ENCODE results near the gene RAD51B. TPM values are rescaled to one million over a fixed set of nuclear protein-coding genes. Genes with fewer than 3 reads are reported as not detected.

RAD51B gene
- total and polyA plus RNA-seq, 9 of the 15 experiments (the other 6 are each of a cell fraction or from before 2014, with no cell fraction given) = 8.5 to 17.3 (median 11.3) TPM

GRCh38 chr14:67999705-68000384 lies 180.3 kb downstream of the RAD51B start:
- CTCF ChIA-PET (ENCODE audit: low intra/inter-chr PET ratio) = no interaction called here

GRCh38 chr14:68000511-68000910 lies 180.9 kb downstream of the RAD51B start:
- no peak overlapping the region for H3K27ac ChIP-seq (ENCODE audit: extremely low read depth, low read depth, low read length)
- H4K20me1 ChIP-seq (replicated peaks; ENCODE audit: control insufficient read depth, insufficient read depth, low read length) = no peaks in the 10 kb centered on the region
- H3K79me2 ChIP-seq (ENCODE audit: control insufficient read depth, insufficient read depth, low read length) = no peaks in the 10 kb centered on the region
- no TSS peak for BruUV-seq (replicated peaks)
- no peak overlapping the region for H3K4me3 ChIP-seq
- no peak overlapping the region for H2AFZ ChIP-seq (ENCODE audit: low read depth, low read length)
- DNase-seq (ENCODE audit: extremely low read depth in 1 of 4, low spot score in 3 of 4) (no peak), ATAC-seq (no peak), FAIRE-seq (no peak)
- no peaks in the 10 kb centered on the region for H3K9me3 ChIP-seq (replicated peaks; ENCODE audit: control insufficient read depth, insufficient read depth, low read depth, low read length)
- no peaks in the 10 kb centered on the region for H3K9me1 ChIP-seq (ENCODE audit: control insufficient read depth, insufficient read depth, low read length)
- intact Hi-C loops (cut with micrococcal nuclease) (no loop called here), in situ Hi-C loops (cut with MboI) (no loop called here)
- H3K4me1 ChIP-seq (replicated peaks in 1 of 2; ENCODE audit: control insufficient read depth in 2 of 2, insufficient read depth in 2 of 2, low read length in 2 of 2) = no peaks in the 10 kb centered on the region
- no peak overlapping the region for H3K9ac ChIP-seq (ENCODE audit: insufficient read depth in 1 of 2, low read depth in 2 of 2, low read length in 2 of 2)
- no peak overlapping the region for H3K4me2 ChIP-seq (ENCODE audit: insufficient read depth, low read length)
- TF ChIP-seq CBFA2T3 (IDR thresholded peaks at IDR 0.05) = 0 out of 2 replicates have a peak, but pooled peaks have one; percentile 9
- no peak for TF ChIP-seq ZNF583 (CRISPR knock-in tag; IDR thresholded peaks at IDR 0.05)
- ChIA-PET CTCF (ENCODE audit: low intra/inter-chr PET ratio) (no interaction called here), POLR2A (no interaction called here)
- no peaks in the 10 kb centered on the region for H3K36me3 ChIP-seq (ENCODE audit: control insufficient read depth, insufficient read depth, low read length)
- 12% methylated on average over 1 of the region's 1 CpG for WGBS (ENCODE audit: insufficient coverage, low coverage, missing lambda C conversion rate)
- no peaks in the 10 kb centered on the region for H3K27me3 ChIP-seq (ENCODE audit: control insufficient read depth in 2 of 2, insufficient read depth in 2 of 2, low read length in 2 of 2)

More at GRCh38 chr14:67999705-68000384, 180.3 kb downstream of the RAD51B start:
- no peaks in the 10 kb centered on the region for H3K27me3 ChIP-seq (ENCODE audit: control insufficient read depth in 2 of 2, insufficient read depth in 2 of 2, low read length in 2 of 2)
- H3K4me1 ChIP-seq (replicated peaks in 1 of 2; ENCODE audit: control insufficient read depth in 2 of 2, insufficient read depth in 2 of 2, low read length in 2 of 2) = no peaks in the 10 kb centered on the region
- DNase-seq (ENCODE audit: extremely low read depth in 1 of 4, low spot score in 3 of 4) (no peak), ATAC-seq (no peak), FAIRE-seq (no peak)
- no peak overlapping the region for H3K4me3 ChIP-seq
- no peak overlapping the region for H3K4me2 ChIP-seq (ENCODE audit: insufficient read depth, low read length)
- in situ Hi-C loops (cut with MboI) = no loop called here
- TF ChIP-seq RAD21 (CRISPR knock-in tag; conservative IDR thresholded peaks at IDR 0.05 in 1 of 2, IDR thresholded peaks at IDR 0.05 in 1 of 2) = no peak
- TF ChIP-seq C11orf30 (IDR thresholded peaks at IDR 0.05; ENCODE audit: low read depth) = peak; percentile 23; the same call in 1 of the 2 replicates
- no peak for TF ChIP-seq KDM2B (CRISPR knock-in tag; IDR thresholded peaks at IDR 0.05)
- TF ChIP-seq SIN3B (IDR thresholded peaks at IDR 0.05; ENCODE audit: low read depth) = no peak
- TF ChIP-seq ZNF347 (CRISPR knock-in tag; IDR thresholded peaks at IDR 0.05; ENCODE audit: low read depth) = no peak
- TF ChIP-seq ZNF511 (CRISPR knock-in tag; IDR thresholded peaks at IDR 0.05) = no peak
- H2AFZ ChIP-seq (ENCODE audit: low read depth, low read length) = no peak overlapping the region
- no peaks in the 10 kb centered on the region for H3K36me3 ChIP-seq (ENCODE audit: control insufficient read depth, insufficient read depth, low read length)
- no peak overlapping the region for H3K27ac ChIP-seq (ENCODE audit: extremely low read depth, low read depth, low read length)
- intact Hi-C loops (cut with micrococcal nuclease) = no loop called here
- H3K9me1 ChIP-seq (ENCODE audit: control insufficient read depth, insufficient read depth, low read length) = no peaks in the 10 kb centered on the region
- H4K20me1 ChIP-seq (replicated peaks; ENCODE audit: control insufficient read depth, insufficient read depth, low read length) = no peaks in the 10 kb centered on the region
- H3K9me3 ChIP-seq (replicated peaks; ENCODE audit: control insufficient read depth, insufficient read depth, low read depth, low read length) = no peaks in the 10 kb centered on the region
- no peaks in the 10 kb centered on the region for H3K79me2 ChIP-seq (ENCODE audit: control insufficient read depth, insufficient read depth, low read length)
- no TSS peak for BruUV-seq (replicated peaks)
- 41% methylated on average over 5 of the region's 5 CpGs for WGBS (ENCODE audit: insufficient coverage, low coverage, missing lambda C conversion rate)
- H3K9ac ChIP-seq (ENCODE audit: insufficient read depth in 1 of 2, low read depth in 2 of 2, low read length in 2 of 2) = no peak overlapping the region
- POLR2A ChIA-PET = no interaction called here

Data from K562 (cell line).